ENCODE results near the gene RALGAPA1.
"Not testable (repeated sequence)": the region's sequence is repeated elsewhere in the genome, so short reads cannot be mapped to it uniquely, and the experiment has no call there.

The RALGAPA1 gene

GRCh38 chr14:35806006-35806907 is 2.8 kb downstream of the RALGAPA1 start:
- 0 out of 2 replicates have a peak overlapping the region, but pooled peaks have one; percentile 41 for H3K4me3 ChIP-seq (ENCODE audit: low read depth, low read length)
- peaks cover 37% of the 10 kb centered on the region for H3K79me2 ChIP-seq (ENCODE audit: control insufficient read depth, insufficient read depth, low read length, unreplicated experiment)
- H2AFZ ChIP-seq (ENCODE audit: low read length, unreplicated experiment) = no peak overlapping the region
- H3K27me3 ChIP-seq (ENCODE audit: insufficient read depth, low read length) = no peaks in the 10 kb centered on the region
- no peak overlapping the region for H3K27ac ChIP-seq (ENCODE audit: low read depth, low read length)
- no peaks in the 10 kb centered on the region for H3K36me3 ChIP-seq (ENCODE audit: insufficient read depth, low read length)
- peaks cover 19% of the 10 kb centered on the region for H3K4me1 ChIP-seq (ENCODE audit: control insufficient read depth, insufficient read depth, low read length, unreplicated experiment)

DNA sequence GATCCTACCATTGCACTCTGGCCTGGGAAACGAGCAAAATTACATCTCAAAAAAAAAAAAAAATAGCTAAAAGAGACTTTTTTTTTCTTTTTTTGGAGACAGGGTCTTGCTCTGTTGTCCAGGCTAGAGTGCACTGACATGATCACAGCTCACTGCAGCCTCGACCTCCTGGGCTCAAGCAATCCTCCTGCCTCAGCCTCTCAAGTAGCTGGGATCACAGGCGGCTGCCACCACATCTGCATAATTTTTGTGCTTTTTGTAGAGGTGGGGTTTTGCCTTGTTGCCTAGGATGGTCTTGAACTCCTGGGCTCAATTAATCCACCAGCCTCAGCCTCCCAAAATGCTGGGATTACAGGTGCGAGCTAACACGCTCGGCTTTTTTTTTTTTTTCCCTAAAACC is 11.3 kb downstream of the RALGAPA1 start:
- H3K36me3 ChIP-seq (ENCODE audit: insufficient read depth, low read length) = no peaks in the 10 kb centered on the region
- H3K4me1 ChIP-seq (ENCODE audit: control insufficient read depth, insufficient read depth, low read length, unreplicated experiment) = no peaks in the 10 kb centered on the region
- no peak overlapping the region for H3K4me3 ChIP-seq (ENCODE audit: low read depth, low read length)
- H2AFZ ChIP-seq (ENCODE audit: low read length, unreplicated experiment) = no peak overlapping the region
- H3K27ac ChIP-seq (ENCODE audit: low read depth, low read length) = no peak overlapping the region
- H3K27me3 ChIP-seq (ENCODE audit: insufficient read depth, low read length) = no peaks in the 10 kb centered on the region
- peaks cover 38% of the 10 kb centered on the region for H3K79me2 ChIP-seq (ENCODE audit: control insufficient read depth, insufficient read depth, low read length, unreplicated experiment)

- Histone ChIP-seq H3K4me3 (ENCODE audit: low read depth, low read length) (no peak overlapping the region), H3K79me2 (ENCODE audit: control insufficient read depth, insufficient read depth, low read length, unreplicated experiment) (peaks cover 10% of the 10 kb centered on the region), H3K27me3 (ENCODE audit: insufficient read depth, low read length) (no peaks in the 10 kb centered on the region)
Observed at GRCh38 chr14:35789651-35790050, 19.4 kb downstream of the RALGAPA1 start.

DNA sequence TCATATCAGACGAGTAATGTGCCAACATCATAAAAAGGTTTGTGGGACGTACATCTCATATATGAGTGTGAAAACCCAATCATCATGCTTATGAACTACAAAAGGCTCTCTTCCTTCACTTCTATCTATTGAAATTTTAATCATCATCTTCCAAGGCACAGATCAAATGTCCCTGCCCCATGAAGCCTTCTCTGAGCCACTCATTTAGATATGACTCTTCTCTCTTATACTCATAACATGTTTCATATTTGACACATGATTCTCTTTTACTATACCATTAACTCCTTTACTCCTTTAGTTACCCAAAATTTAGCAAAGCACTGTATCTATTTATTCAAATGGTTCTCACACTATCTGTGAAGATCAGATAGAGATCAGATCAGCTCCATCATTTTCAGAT is 22.2 kb downstream of the RALGAPA1 start:
- Histone ChIP-seq H2AFZ (ENCODE audit: low read length, unreplicated experiment) (no peak overlapping the region), H3K36me3 (ENCODE audit: insufficient read depth, low read length) (no peaks in the 10 kb centered on the region), H3K4me3 (ENCODE audit: low read depth, low read length) (no peak overlapping the region), H3K79me2 (ENCODE audit: control insufficient read depth, insufficient read depth, low read length, unreplicated experiment) (peaks cover 16% of the 10 kb centered on the region), H3K4me1 (ENCODE audit: control insufficient read depth, insufficient read depth, low read length, unreplicated experiment) (no peaks in the 10 kb centered on the region), H3K27me3 (ENCODE audit: insufficient read depth, low read length) (no peaks in the 10 kb centered on the region), H3K27ac (ENCODE audit: low read depth, low read length) (no peak overlapping the region)

More at GRCh38 chr14:35789651-35790050, 19.4 kb downstream of the RALGAPA1 start:
- Histone ChIP-seq H2AFZ (ENCODE audit: low read length, unreplicated experiment) (no peak overlapping the region), H3K4me1 (ENCODE audit: control insufficient read depth, insufficient read depth, low read length, unreplicated experiment) (no peaks in the 10 kb centered on the region), H3K36me3 (ENCODE audit: insufficient read depth, low read length) (no peaks in the 10 kb centered on the region), H3K27ac (ENCODE audit: low read depth, low read length) (no peak overlapping the region)

GRCh38 chr14:35783699-35784098 is 25.4 kb downstream of the RALGAPA1 start:
- peaks cover 30% of the 10 kb centered on the region for H3K79me2 ChIP-seq (ENCODE audit: control insufficient read depth, insufficient read depth, low read length, unreplicated experiment)
- H3K4me1 ChIP-seq (ENCODE audit: control insufficient read depth, insufficient read depth, low read length, unreplicated experiment) = no peaks in the 10 kb centered on the region
- H3K27ac ChIP-seq (ENCODE audit: low read depth, low read length) = no peak overlapping the region
- H2AFZ ChIP-seq (ENCODE audit: low read length, unreplicated experiment) = no peak overlapping the region
- no peaks in the 10 kb centered on the region for H3K36me3 ChIP-seq (ENCODE audit: insufficient read depth, low read length)
- no peaks in the 10 kb centered on the region for H3K27me3 ChIP-seq (ENCODE audit: insufficient read depth, low read length)
- H3K4me3 ChIP-seq (ENCODE audit: low read depth, low read length) = no peak overlapping the region

- Histone ChIP-seq H3K4me3 (ENCODE audit: low read depth, low read length) (no peak overlapping the region), H3K36me3 (ENCODE audit: insufficient read depth, low read length) (no peaks in the 10 kb centered on the region), H3K27ac (ENCODE audit: low read depth, low read length) (no peak overlapping the region), H3K79me2 (ENCODE audit: control insufficient read depth, insufficient read depth, low read length, unreplicated experiment) (peaks cover 27% of the 10 kb centered on the region), H2AFZ (ENCODE audit: low read length, unreplicated experiment) (no peak overlapping the region), H3K4me1 (ENCODE audit: control insufficient read depth, insufficient read depth, low read length, unreplicated experiment) (no peaks in the 10 kb centered on the region), H3K27me3 (ENCODE audit: insufficient read depth, low read length) (no peaks in the 10 kb centered on the region)
Observed at GRCh38 chr14:35779368-35779767, 29.7 kb downstream of the RALGAPA1 start.

DNA sequence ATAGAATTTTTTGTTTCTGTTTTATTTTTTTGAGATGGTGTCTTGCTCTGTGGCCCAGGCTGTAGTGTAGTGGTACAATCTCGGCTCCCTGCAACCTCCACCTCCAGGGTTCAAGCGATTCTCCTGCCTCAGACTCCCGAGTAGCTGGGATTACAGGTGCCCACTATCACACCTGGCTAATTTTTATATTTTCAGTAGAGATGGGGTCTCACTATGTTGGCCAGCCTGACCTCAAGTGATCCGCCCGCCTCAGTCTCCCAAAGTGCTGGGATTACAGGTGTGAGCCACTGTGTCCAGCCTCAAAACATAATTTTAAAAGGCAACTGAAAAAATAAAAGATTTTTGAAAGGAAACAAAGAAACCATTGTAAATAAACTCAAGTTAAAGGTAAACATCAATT is 31.5 kb downstream of the RALGAPA1 start:
- not testable (repeated sequence) for H3K27me3 ChIP-seq (ENCODE audit: insufficient read depth, low read length); H3K4me1 ChIP-seq (ENCODE audit: control insufficient read depth, insufficient read depth, low read length, unreplicated experiment); H3K4me3 ChIP-seq (ENCODE audit: low read depth, low read length); H3K36me3 ChIP-seq (ENCODE audit: insufficient read depth, low read length); H2AFZ ChIP-seq (ENCODE audit: low read length, unreplicated experiment); H3K27ac ChIP-seq (ENCODE audit: low read depth, low read length)
- peaks cover 21% of the 10 kb centered on the region for H3K79me2 ChIP-seq (ENCODE audit: control insufficient read depth, insufficient read depth, low read length, unreplicated experiment)

DNA sequence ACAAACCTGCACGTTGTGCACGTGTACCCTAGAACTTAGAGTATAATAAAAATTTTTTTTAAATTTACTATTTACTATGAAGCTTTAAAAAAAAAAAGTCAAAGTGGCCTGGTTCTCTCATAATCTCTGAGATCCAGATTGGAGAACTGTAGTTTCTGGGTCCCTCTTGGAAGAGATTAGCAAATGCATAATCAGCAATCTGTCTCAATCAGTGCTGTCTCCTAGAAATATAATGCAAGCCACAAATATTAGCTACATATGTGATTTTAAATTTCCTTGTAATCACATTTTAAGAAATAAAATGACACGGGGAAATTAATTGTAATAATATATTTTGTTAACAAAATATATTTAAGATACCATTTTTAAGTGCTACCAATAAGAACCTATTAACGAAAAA is 32.3 kb downstream of the RALGAPA1 start:
- no peak overlapping the region for H3K27ac ChIP-seq (ENCODE audit: low read depth, low read length)
- peaks cover 21% of the 10 kb centered on the region for H3K79me2 ChIP-seq (ENCODE audit: control insufficient read depth, insufficient read depth, low read length, unreplicated experiment)
- no peaks in the 10 kb centered on the region for H3K4me1 ChIP-seq (ENCODE audit: control insufficient read depth, insufficient read depth, low read length, unreplicated experiment)
- no peaks in the 10 kb centered on the region for H3K27me3 ChIP-seq (ENCODE audit: insufficient read depth, low read length)
- no peaks in the 10 kb centered on the region for H3K36me3 ChIP-seq (ENCODE audit: insufficient read depth, low read length)
- H3K4me3 ChIP-seq (ENCODE audit: low read depth, low read length) = no peak overlapping the region
- no peak overlapping the region for H2AFZ ChIP-seq (ENCODE audit: low read length, unreplicated experiment)

DNA sequence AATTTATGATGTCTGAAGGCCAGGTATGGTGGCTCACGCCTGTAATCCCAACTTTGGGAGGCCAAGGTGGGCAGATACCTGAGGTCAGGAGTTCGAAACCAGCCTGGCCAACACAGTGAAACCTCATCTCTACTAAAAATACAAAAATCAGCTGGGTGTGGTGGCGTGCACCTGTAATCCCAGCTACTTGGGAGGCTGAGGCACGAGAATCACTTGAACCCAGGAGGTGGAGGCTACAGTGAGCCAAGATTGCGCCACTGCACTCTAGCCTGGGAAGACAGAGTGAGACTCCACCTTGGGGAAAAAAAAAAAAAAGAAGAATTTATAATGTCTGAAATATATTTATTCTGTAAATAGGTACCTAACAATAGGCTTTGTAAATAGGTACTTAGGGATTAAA is 33.0 kb downstream of the RALGAPA1 start:
- not testable (repeated sequence) for H3K27ac ChIP-seq (ENCODE audit: low read depth, low read length); H2AFZ ChIP-seq (ENCODE audit: low read length, unreplicated experiment); H3K27me3 ChIP-seq (ENCODE audit: insufficient read depth, low read length); H3K4me1 ChIP-seq (ENCODE audit: control insufficient read depth, insufficient read depth, low read length, unreplicated experiment); H3K4me3 ChIP-seq (ENCODE audit: low read depth, low read length); H3K36me3 ChIP-seq (ENCODE audit: insufficient read depth, low read length)
- peaks cover 16% of the 10 kb centered on the region for H3K79me2 ChIP-seq (ENCODE audit: control insufficient read depth, insufficient read depth, low read length, unreplicated experiment)

DNA sequence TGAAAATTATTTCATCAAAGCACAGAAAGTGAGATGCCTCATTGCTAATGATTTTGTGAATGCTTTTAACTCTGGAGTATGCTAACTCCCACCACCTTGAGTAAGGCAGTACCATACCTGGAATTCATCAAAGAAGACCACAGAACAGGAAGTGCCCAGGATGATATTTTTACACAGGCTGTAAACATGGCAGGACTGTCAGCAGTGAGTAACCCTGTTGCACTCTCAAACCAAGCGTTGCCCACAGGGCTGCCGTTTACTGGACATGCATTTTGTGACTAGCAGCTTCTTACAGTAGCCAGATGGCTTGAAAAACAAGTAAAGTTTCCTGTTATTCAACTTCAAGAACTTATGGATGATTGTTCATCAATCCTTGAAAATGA is 42.4 kb downstream of the RALGAPA1 start:
- Histone ChIP-seq H3K27ac (ENCODE audit: low read depth, low read length) (no peak overlapping the region), H3K79me2 (ENCODE audit: control insufficient read depth, insufficient read depth, low read length, unreplicated experiment) (no peaks in the 10 kb centered on the region), H3K36me3 (ENCODE audit: insufficient read depth, low read length) (peaks cover 6% of the 10 kb centered on the region; the same call in 1 of the 2 replicates), H3K4me1 (ENCODE audit: control insufficient read depth, insufficient read depth, low read length, unreplicated experiment) (no peaks in the 10 kb centered on the region), H3K4me3 (ENCODE audit: low read depth, low read length) (no peak overlapping the region), H3K27me3 (ENCODE audit: insufficient read depth, low read length) (no peaks in the 10 kb centered on the region), H2AFZ (ENCODE audit: low read length, unreplicated experiment) (no peak overlapping the region)

DNA sequence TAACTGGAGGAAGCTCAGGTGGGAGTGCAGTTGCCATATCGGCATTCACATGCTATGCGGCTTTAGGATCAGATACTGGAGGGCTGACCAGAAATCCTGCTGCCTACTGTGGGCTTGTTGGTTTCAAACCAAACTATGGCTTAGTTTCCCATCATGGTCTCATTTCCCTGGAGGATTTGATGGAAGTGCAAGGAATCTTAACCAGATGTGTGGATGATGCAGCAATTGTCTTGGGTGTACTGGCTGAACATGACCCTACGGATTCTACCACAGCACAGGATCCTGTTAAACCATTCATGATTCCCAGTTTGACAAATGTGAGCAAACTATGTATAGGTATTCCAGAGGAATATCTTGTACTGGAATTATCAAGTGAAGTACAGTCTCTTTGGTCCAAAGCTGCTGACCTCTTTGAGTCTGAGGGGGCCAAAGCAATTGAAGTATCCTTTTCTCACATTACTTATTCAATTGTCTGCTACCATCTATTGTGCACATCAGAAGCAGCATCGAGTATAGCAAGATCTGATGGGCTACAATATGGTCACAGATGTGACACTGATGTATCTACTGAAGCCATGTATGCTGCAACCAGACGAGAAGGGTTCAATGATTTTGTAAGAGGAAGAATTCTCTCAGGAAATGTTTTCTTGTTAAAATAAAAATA is 42.9 kb downstream of the RALGAPA1 start:
- Histone ChIP-seq H3K36me3 (ENCODE audit: insufficient read depth, low read length) (peaks cover 6% of the 10 kb centered on the region; the same call in 1 of the 2 replicates), H2AFZ (ENCODE audit: low read length, unreplicated experiment) (no peak overlapping the region), H3K79me2 (ENCODE audit: control insufficient read depth, insufficient read depth, low read length, unreplicated experiment) (no peaks in the 10 kb centered on the region), H3K27me3 (ENCODE audit: insufficient read depth, low read length) (no peaks in the 10 kb centered on the region), H3K27ac (ENCODE audit: low read depth, low read length) (no peak overlapping the region), H3K4me1 (ENCODE audit: control insufficient read depth, insufficient read depth, low read length, unreplicated experiment) (no peaks in the 10 kb centered on the region), H3K4me3 (ENCODE audit: low read depth, low read length) (no peak overlapping the region)

Measured in ACC112 (cell line).